ENCODE measurements around the gene STK32C. TPM values are rescaled to one million over a fixed set of nuclear protein-coding genes. Genes with fewer than 3 reads are reported as not detected.
A peak's percentile ranks its signal among the peaks of the same experiment; 100 is the strongest.
"Not testable (repeated sequence)": the region's sequence is repeated elsewhere in the genome, so short reads cannot be mapped to it uniquely, and the experiment has no call there.

STK32C gene
- total and polyA plus RNA-seq, 12 donors, result 2.7 to 8.9 (median 5.7) TPM

DNA sequence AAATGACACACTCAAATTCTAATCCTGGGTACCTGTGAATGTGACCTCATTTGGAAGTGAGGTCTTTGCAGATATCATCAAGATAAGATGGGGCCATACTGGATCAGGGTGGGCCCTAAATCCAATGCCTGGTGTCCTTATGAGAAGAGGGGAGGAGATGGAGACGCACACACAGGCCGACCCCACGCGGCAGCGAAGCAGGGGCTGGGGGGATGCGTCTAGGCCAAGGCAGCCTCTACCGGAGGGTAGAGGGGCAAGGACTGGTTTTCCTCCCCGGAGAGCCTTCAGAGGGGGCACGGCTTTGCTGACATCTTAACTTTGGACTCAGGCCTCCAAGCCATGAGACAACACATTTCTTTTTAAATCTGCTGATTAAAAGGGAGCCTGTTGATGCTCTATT lies 87.7 kb downstream of the STK32C start:
- Histone ChIP-seq H3K36me3 (no peaks in the 10 kb centered on the region), H3K27me3 (no peaks in the 10 kb centered on the region), H3K9me3 (peaks cover 0 to 26% (median 8%) of the 10 kb centered on the region in 11 donors), H3K4me3 (no peak overlapping the region), H3K4me1 (peaks cover 0 to 12% (median 0%) of the 10 kb centered on the region in 9 donors), H3K27ac (no peak overlapping the region)
- TF ChIP-seq, protein P1, sequence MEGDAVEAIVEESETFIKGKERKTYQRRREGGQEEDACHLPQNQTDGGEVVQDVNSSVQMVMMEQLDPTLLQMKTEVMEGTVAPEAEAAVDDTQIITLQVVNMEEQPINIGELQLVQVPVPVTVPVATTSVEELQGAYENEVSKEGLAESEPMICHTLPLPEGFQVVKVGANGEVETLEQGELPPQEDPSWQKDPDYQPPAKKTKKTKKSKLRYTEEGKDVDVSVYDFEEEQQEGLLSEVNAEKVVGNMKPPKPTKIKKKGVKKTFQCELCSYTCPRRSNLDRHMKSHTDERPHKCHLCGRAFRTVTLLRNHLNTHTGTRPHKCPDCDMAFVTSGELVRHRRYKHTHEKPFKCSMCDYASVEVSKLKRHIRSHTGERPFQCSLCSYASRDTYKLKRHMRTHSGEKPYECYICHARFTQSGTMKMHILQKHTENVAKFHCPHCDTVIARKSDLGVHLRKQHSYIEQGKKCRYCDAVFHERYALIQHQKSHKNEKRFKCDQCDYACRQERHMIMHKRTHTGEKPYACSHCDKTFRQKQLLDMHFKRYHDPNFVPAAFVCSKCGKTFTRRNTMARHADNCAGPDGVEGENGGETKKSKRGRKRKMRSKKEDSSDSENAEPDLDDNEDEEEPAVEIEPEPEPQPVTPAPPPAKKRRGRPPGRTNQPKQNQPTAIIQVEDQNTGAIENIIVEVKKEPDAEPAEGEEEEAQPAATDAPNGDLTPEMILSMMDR (IDR thresholded peaks at IDR 0.05), result no peak
- WGBS, 2 donors, result 95 to 97% methylated on average over 9 of the region's 9 CpGs
- DNase-seq (no peak), ATAC-seq (no peak)
- intact Hi-C loops (cut with DNase I), result loop anchor here in 7 of 10 donors (5.0 to 10.0 kb wide), 4 partner anchors 132 to 425 kb away; no protein-coding TSS in a partner anchor

DNA sequence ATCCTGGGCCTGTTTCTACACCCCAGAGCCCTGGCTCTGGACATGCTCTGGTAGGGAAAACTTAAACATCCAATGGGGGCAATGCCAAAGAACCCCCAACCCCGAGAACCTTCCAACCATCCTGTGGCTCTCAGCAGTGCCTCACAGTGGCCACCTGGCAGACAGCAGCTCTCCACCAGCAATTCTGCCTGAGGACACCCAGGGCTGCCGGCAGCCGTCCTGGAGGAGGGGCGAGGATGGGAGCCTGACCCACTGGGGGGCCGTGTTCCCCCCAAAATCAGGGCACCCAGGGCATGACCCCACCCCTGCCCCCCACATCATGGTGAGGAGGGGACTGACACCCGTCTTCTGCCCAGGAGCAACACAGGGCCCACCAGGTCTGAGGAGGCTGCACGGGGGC lies 88.3 kb downstream of the STK32C start:
- ATAC-seq (no peak), DNase-seq (no peak)
- H3K9me3 ChIP-seq, result peaks cover 0 to 30% (median 11%) of the 10 kb centered on the region in 11 donors
- TF ChIP-seq, protein P1 (IDR thresholded peaks at IDR 0.05), result peak in 2 of 9 donors; percentile 12 to 14
- H3K27me3 ChIP-seq, result no peaks in the 10 kb centered on the region
- 85 to 86% methylated on average over 7 of the region's 7 CpGs for WGBS, 2 donors
- H3K4me1 ChIP-seq, result peaks cover 0 to 7% (median 0%) of the 10 kb centered on the region in 9 donors
- H3K36me3 ChIP-seq, result no peaks in the 10 kb centered on the region
- no peak overlapping the region for H3K27ac ChIP-seq
- intact Hi-C loops (cut with DNase I), result loop anchor here in 1 of 10 donors (5.0 kb wide), 1 partner anchor 228 kb away; no protein-coding TSS in a partner anchor
- H3K4me3 ChIP-seq, result no peak overlapping the region

DNA sequence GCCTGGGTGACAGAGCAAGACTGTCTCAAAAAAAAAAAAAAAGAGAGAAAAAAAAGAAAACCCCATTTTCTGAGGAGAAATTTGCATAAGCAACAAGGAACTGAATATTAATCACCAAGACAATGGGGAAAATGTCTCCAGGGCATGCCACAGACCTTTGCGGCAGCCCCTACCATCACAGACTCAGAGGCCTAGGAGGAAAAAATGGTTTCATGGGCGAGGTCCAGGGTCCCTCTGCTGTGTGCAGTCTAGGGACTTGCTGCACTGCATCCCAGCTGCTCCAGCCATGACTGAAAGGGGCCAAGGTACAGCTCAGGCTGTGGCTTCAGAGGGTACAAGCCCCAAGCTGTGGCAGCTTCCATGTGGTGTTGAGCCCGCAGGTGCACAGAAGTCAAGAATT lies 91.3 kb downstream of the STK32C start:
- WGBS, 2 donors, result 91% methylated on average over 3 of the region's 3 CpGs

DNA sequence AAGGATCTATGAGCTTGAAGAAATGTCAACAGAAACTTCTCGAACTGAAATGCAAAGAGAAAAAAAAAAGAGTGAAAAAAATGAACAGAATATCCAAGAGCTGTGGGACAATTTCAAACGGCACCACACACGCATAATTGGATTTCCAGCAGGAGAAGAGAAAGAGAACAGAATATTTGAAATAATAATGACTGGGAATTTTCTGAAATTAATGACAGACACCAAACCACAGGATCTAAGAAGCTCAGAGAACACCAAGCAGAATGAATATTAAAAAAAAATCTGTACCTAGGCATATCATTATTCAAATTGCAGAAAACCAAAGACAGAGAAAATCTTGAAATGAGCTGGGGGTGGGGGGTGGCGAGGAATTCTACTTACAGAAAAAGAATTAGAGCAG lies 93.8 kb downstream of the STK32C start:
- WGBS, 2 donors, result 56 to 72% methylated on average over 4 of the region's 4 CpGs
- TF ChIP-seq, protein P1 (IDR thresholded peaks at IDR 0.05), result no peak
- no peak for DNase-seq
- H3K27ac ChIP-seq, result no peak overlapping the region
- no peak overlapping the region for H3K4me3 ChIP-seq
- H3K4me1 ChIP-seq, result peaks cover 0 to 3% (median 0%) of the 10 kb centered on the region in 9 donors
- H3K36me3 ChIP-seq, result no peaks in the 10 kb centered on the region
- H3K9me3 ChIP-seq, result peaks cover 0 to 50% (median 18%) of the 10 kb centered on the region in 11 donors
- no peak for ATAC-seq
- no peaks in the 10 kb centered on the region for H3K27me3 ChIP-seq
- intact Hi-C loops (cut with DNase I), result no loop called here

More for the DNA sequence above, 91.3 kb downstream of the STK32C start:
- H3K27me3 ChIP-seq, H3K36me3 ChIP-seq, DNase-seq, ATAC-seq, H3K4me3 ChIP-seq, H3K4me1 ChIP-seq, H3K27ac ChIP-seq: not testable (repeated sequence)
- intact Hi-C loops (cut with DNase I), result loop anchor here in 1 of 10 donors (5.0 kb wide), 1 partner anchor 231 kb away; no protein-coding TSS in a partner anchor
- H3K9me3 ChIP-seq, result peaks cover 0 to 50% (median 18%) of the 10 kb centered on the region in 11 donors

DNA sequence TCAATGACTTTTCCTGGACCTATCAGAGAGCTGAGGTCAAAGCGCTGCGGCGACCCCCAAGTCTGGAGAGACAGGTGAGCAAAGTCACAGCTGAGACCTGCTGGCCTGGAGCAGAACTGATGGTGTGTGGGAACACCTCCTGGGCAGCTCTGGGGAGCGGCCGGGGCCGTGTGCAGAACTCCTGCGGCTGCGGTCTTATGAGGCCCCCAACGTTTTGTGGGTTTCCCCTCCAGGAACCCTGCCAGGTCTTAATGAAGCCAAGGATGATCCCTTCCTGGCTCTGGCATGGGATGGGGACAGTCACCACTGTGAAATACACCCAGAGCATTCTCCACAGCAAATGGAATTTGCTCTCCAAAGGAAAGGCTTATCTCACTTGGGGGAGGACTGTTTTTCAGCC lies 94.9 kb downstream of the STK32C start:
- WGBS, 2 donors, result 88 to 92% methylated on average over 9 of the region's 9 CpGs
- Histone ChIP-seq H3K36me3 (no peaks in the 10 kb centered on the region), H3K27me3 (no peaks in the 10 kb centered on the region), H3K4me3 (no peak overlapping the region), H3K9me3 (peaks cover 0 to 50% (median 18%) of the 10 kb centered on the region in 11 donors), H3K27ac (no peak overlapping the region), H3K4me1 (peaks cover 0 to 14% (median 5%) of the 10 kb centered on the region in 9 donors)
- no peak for ATAC-seq
- DNase-seq, result no peak
- TF ChIP-seq, protein P1 (IDR thresholded peaks at IDR 0.05), result no peak
- intact Hi-C loops (cut with DNase I), result no loop called here

Measured in heart right ventricle (tissue), 16 donors.